ENCODE results near the gene BATF.

GRCh38 chr14:75495882-75496281 is 26.4 kb upstream of the BATF start:
- TF ChIP-seq CTCF (conservative IDR thresholded peaks at IDR 0.05; ENCODE audit: low read depth in 2 of 2) (no peak), EZH2 (IDR thresholded peaks at IDR 0.05; ENCODE audit: low read depth, unreplicated experiment) (no peak), REST (IDR thresholded peaks at IDR 0.05; ENCODE audit: unreplicated experiment) (no peak), POLR2AphosphoS5 (IDR thresholded peaks at IDR 0.05; ENCODE audit: low read depth) (no peak), CREB1 (CRISPR knock-in tag; IDR thresholded peaks at IDR 0.05; ENCODE audit: low read depth) (no peak)

Data from GM23338 (cell line).